Measurements from ENCODE around the gene GAREM1. TPM values are rescaled to one million over a fixed set of nuclear protein-coding genes. Genes with fewer than 3 reads are reported as not detected.

The GAREM1 gene
- total and polyA plus RNA-seq, 2 of the 8 experiments (the other 6 are each of a cell fraction or from before 2014, with no cell fraction given), result 3.6 to 9.2 TPM

GRCh38 chr18:32440518-32440917 lies 30.2 kb downstream of the GAREM1 start (continued):
- no peak for TF ChIP-seq JUND (IDR thresholded peaks at IDR 0.05; ENCODE audit: low read length)

Measured in H1 (cell line).